HK-2 (cell line): ENCODE measurements around the gene LYL1.

Experiments
- DNase-seq: peaks from one replicate; pipeline ENCODE4 v3.0.0-alpha.2; 2018; ENCODE audit not compliant: unreplicated experiment

Gene LYL1

DNA sequence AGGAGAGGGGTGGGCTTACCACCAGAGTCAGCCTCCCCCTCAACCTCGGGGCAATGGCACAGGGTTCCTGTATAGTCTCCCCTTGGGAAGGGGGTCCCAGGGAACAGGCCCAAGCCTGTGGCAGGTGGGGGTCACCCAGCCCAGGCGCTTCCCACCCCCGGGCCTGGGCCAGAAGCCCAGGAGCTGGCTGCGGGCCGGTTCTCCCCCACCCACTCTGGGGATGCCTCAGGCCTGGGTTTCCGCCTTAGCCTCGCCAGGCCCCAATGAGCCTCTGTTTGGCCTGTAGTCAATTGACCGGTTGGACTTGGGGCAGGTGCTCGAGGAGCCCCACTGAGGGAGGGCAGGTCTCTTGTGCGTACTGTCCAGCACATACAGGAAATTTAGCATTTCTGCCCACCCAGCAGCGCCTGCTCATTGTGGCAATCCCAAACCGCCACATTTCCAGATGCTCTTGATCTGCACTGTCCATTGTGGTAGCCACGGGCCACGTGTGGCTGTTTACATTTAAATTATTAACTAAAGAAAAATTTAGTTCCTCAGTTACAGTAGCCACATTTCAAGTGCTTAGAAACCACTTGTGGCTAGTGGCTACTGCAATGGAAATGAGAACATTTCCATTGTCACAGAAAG lies 9.9 kb downstream of the LYL1 start:
- peak; percentile 62 for DNase-seq

DNA sequence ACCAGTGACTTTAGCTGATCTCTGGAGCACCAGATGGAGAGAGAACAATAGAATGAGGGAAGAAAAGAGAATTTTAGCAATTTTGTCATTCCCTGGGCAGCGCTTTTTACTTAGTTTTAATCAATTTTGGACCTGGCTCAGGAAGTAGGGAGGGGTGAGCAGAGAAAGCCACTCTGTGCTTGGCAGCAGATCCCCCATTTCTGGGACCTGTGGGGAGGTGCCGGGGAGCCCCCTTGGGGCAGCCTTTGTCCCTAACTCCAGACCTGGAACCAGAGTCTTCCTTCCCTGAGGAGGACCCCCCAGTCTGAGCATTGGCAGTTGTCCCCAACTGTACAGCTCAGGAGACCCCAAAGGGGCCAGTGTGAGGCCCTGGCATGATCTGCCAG lies 10.5 kb downstream of the LYL1 start:
- no peak for DNase-seq

DNA sequence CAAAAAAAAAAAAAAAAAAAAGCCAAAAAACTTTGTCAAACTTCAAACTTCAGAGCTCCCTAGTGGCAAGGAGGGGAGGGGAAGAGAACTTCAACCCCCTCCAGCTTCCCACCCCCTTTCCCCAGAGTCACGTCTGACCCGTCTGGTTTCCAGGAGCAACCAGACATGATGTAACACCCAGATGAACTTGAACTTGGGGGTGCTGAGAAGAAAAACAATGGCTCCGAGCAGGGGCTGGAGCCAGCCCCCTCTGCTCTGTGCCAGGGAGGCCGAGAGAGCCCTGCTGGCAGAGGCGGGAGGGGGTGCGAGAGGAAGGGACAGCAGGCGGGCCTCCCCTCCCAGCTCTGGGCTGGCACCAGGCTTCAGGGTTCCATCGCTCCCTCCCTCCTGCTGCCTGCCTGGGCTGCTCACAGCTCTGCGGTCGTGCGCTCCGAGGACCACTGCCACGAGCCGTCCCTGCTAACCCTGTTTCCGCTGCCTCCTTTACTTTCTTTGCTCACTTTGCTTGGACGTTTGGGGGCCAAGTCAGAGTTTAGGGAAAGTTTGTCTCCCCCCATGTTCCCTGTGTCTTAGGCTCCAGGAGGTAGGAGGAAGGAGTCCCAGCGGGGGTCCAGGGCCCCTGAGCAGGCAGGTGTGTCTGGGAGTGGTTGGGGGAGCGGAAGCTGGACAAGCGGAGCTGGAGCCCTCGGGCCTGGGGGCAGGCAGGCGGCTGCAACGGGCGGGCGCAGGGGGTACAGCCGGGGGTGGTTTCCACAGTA lies 11.1 kb downstream of the LYL1 start:
- peak; percentile 42 for DNase-seq

DNA sequence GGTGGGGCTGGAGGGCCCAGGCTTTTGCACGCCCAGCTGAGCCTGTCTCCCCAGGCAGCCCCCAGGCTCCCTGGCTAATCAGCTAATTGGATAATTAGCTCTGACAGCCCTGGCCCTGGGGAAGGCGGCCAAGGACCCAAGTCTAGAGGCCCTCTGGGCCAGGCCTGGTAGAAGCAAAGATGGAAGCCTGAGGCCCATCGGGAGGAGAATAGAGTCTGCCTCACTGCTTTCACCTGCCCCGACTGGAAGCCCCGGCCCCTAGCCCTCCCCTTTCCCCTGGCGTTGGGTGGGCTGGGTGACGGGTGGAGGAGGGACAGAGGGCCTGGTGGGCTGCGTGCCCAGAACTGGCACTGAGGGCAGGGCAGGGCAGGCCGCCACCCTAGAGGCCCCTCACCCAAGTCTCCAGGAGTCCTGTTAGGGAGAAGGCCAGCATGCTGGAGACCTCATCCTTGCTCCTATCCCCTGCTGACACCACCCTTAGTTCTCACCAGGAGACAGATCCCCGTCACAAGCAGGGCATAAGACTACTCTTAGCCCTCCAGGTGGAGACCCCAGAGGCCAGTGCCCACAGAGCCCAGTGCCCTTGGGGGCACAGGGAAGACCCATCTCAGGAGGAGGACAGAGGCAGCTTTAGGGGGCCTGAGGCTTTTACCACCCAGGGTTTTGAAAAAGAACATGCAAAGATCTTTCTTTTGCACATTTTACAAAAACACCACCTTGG lies 12.0 kb downstream of the LYL1 start:
- no peak for DNase-seq

DNA sequence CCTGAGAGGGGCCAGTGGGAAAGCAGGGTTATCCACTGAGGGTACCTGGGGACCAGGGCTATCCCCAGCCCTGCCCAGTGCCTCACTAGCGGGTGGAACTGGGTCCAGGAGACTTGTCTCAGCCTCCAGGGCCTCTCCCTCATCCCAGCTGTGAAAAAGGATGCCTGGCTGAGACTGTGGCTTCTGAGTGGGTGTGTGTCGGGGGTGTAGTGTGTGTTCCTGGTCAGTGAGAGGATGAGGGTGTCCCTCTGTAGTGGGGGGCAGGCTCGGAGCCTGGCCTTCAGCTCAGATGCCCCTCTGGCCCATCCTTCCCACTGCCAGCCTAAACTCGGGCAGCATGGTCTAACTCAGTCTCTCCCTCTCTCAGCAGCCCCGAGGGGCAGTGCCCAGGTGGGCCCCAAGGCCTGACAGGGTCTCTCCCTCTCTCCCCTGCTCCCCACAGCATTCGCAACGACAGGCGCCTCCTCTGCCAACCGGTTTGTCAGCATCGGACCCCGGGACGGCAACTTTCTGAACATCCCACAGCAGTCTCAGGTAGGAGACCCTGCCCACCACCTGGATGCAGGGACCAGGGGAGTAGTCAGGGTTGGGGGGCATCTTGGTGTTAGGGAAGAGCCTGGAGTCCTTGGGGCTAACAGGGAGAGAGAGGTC lies 12.7 kb downstream of the LYL1 start:
- no peak for DNase-seq

DNA sequence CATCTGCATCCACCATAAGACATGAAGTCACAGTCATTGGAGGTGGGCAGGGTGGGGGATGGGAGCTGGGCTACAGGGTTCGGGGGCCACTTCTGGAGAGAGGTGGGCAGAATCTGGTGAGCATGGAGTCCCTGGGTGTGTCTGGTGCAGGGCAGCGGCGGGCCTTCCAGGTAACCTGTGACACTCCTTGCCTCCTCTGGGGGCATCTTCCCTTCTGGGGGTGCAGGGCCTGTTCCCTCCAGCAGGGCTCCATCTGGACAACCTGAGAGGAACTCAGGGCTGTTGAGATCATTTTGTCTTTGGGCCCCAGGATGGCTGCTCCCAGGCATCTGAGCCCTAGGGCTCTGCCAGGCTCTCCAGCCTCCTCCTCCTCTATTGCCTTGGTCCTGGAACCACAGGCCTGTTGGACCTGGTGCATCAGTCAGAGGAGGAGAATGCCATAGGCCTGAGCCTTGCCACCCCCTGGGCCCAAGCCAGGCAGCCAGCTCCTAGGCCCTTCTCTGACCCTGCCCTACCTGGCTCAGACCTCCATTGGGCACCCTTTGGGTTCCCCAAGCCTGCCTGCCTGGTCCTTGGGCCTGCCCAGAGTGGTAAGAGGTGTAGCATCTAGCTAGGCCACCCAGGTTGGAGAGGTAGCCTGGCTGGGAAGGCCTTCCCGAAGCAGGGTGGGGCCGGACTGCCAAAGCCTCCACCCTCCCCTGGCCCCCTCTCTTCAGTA lies 13.4 kb downstream of the LYL1 start:
- no peak for DNase-seq

DNA sequence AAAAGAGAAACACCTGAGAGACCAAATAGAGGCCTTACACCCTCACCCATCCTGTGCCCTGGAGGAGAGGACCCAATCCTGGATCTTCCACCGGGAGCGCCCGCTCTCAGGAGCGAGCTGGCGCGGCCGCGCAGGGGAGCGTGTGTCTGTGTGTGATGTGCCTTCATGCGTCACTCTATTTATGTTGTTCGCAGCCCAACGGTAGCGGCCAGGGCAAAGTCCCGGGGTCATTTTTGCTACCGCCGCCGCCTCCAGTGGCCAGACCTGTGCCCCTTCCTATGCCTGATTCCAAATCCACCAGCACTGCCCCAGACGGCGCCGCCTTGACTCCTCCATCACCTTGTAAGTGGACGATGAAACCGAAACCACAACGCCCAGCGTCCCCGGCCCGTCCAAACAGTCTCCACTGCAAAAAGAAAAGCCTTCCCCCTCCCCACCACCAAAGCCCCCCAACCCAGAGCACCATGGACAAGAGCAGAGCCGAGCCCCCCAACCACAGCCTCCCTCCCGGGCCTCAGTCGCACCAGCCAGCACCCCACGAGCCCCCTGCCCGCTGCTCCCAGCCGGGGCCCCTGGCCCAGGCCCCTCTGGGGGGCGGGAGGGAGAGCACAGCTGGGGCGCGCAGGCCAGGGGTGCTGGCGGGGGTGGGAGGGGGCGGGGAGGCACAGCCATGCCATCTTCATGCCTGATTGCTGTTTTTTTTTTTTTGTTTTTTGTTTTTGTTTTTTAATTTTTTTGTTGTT lies 14.7 kb downstream of the LYL1 start:
- DNase-seq: no peak

DNA sequence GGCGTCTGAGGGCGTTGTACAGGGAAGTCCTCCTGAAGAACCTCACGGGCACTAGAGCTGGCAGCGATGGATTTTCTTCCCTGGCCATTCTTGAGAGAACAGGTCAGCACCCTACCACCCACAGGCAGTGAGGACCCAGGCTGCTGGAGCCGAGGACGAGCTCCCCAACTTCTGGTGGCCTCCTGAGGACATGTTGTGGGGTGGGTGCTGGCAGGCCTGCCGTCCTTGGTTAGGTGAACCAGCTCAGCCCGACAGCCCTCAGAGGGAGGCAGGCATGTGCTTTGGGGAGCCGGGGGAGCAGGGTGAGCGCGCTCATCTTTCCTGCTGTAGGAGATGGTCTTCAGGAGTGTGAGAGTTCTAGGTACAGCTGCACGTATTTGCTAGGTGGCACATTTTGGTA lies 15.4 kb downstream of the LYL1 start:
- DNase-seq: no peak

DNA sequence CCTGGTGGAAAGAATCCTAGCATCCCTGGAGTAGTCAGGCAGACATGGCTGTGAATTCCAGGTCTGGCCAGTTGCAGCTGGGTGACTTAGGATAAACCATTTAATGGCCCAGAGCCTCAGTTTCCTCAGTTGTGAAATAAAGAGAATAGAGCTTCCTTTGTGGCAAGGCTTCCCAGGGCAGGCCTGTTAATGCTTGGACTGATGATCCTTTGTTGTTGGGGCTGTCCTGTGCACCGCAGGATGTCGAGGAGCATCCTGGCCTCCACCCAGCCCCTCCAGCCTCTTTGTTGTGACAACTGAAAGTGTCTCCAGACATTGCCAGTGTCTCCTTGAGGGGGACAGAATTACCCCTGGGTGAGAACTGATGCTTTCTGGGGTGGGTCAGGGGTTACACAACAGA lies 16.3 kb downstream of the LYL1 start:
- no peak for DNase-seq

DNA sequence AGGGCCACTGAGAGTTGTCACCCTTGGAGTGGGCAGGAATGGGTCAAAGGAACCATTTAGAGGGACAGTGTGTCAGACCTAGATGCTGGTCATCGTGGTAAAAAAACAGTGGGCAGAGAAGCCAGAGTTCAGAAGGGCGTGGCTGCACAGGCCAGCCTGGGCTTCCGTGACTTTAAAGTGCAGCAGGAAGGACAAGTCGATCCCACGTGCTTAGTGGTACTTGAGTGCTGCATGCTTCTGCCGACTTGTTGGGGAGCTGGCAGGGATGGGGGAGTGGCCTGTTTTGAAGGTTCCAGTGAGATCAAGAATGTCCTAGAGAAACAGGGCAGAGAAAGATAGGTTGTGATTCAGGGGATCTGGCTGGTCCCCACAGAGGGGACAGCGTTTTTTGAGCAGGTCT lies 17.0 kb downstream of the LYL1 start:
- DNase-seq: no peak

DNA sequence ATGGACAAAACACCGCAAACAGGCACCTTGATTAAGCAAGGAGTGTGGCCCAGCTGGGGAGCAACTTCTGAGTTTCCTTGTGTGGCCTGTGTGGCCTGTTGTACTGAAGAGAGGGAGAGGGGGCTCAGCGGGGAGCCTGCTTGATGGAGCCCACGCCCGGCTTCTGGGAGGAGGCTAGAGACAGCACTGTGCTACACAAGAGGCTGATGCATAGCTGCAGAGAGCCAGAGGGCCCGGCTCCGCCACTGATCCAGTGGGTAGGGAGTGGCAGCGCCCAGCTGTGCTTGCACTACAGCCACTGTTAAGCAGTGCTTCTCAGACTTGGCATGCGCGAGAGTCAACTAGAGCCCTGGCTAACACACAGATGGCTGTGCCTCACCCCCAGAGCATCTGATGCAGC lies 19.0 kb downstream of the LYL1 start:
- no peak for DNase-seq

DNA sequence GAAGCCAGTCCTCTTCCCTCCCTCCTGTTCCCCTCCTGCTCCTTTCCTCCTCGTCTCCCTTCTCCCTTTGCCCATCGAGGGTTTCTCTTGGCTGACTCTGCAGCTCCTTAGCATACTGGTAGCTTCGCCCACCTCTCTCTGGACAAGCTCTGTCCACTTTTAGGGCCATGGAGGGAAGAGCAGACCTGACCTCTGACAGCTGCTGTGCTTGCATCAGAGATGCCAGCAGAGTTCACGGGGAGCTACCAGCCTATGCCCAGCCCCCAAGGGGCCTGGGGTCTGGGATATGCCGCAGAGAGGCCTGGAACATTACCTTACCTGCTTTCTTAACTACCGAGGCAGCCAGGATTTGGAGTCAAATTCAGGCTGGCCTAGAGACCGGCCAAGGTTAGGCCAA lies 19.7 kb downstream of the LYL1 start:
- no peak for DNase-seq

DNA sequence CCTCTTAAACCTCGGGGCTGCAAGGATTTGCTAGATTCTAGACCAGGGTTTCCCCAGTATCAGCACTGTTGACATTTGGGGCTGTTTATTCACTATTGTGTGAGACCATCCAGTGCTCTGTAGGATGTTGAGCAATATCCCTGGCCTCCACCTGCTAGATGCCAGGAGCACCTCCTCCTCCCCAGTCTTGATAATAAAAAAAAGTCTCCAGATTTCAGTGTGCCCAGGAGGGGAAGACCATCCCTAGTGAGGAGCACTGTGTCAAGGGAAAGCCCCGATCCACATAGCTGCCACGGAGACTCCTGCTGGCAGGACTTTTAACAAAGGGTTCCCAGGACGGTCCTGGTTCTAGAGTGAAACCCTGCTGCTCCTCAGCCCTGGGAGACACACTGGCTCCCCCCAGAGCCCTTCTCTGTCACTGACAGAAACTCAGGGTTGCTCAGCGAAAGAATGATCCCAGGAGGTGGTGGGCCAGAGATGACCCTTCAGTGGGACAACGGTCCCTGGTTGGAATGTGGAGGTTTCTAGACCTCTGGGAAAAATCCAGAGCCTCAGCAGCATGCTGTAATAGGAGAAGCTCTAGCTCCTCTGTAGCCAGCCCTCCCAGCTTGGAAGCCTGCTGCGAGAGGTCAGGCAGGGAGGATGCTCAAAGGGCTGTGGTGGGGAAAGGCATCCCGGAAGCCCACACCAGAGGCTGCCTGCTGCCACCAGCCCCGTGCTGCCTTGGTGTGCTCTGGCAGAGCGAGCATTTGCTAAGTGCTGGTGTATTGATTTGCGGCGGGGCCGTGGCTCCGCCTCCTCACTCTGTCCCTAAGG lies 20.3 kb downstream of the LYL1 start:
- no peak for DNase-seq

DNA sequence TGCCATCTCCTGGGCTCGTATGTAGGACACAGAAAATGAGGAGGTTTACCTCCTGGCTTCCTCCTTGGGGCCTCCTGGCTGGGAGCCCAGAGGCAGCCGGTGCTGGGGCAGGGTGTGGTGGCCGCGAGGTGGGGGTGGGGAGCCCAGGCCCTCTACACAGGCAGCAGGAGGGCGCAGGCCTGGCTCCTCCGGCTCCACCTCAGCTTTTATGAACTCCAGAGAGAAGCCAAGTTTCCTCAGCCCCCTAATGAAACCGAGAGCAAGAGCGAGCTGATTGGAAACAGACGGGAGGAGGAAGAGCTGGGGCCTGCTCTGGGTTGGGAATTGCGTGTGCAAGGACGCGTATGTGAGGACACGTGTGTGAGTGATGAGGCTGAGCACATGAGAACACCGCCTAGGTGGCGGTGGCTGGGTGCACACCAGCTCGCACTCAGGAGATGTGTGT lies 23.1 kb downstream of the LYL1 start:
- no peak for DNase-seq

DNA sequence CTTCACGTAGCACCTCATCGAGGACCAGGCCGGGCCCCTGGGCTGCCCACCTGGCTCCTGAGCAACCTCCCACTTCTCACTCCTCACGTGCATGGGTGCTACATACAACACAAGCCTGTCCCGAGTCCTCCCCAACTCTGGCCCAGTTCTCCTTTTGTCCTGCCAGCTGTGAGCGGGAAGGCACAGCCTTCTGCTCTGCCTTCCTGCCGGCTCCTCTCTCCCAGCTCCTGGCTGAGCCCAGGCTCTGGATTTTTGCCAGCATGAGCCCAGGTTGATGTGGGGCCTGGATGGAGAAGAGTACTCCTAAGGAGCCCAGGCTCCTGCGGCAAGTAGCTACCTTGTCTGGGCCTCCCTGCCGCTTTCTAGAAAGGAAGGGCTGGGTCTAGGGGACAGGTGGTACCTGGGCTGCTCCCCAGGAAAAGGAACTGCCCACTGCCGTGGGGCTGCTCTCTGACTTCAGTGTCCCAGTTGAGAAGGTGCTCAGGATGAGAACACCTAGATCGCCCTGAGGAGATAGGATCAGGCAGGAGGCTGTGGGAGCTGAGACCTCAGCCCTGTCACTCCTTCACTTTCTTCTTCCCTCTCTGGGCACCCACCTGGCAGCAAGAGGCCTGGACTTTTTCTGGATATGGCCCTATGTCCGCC lies 23.6 kb downstream of the LYL1 start:
- DNase-seq: no peak

DNA sequence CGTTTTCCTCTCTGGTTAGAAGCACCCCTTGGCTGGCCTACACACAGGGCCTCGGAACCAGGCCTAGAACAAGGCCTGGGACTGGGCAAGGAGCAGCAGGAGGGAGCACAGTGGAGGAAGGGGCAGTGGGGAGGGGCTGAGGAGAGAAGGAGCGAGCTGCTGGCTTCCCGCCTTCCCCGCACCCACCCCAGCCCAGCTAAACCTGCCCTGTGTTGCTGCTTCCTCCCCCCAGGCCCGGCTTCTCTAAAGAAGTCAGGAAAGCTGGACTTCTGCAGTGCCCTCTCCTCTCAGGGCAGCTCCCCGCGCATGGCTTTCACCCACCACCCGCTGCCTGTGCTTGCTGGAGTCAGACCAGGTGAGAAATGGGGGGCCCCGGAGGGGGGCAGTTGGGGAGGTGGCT lies 24.3 kb downstream of the LYL1 start:
- DNase-seq: no peak

DNA sequence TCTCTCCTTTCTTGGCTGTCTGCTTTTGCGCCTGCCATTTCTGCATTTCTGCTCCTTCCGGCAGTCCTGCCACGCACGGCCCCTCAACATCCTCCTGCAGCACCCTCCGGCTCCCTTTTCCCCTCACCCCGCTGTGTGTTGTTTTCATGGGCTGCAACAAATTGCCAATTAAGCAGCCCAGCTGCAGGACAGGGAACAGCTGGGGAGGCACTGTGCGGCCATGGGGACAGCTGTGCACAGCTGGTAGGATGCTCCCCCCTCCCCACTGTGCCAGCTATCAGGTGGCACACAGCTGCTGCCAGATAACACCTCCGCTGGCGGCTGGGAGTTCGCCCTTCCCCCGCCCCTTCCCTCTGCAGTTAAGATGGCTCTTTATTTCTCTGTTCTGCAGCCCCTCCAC lies 25.4 kb downstream of the LYL1 start:
- DNase-seq: no peak

DNA sequence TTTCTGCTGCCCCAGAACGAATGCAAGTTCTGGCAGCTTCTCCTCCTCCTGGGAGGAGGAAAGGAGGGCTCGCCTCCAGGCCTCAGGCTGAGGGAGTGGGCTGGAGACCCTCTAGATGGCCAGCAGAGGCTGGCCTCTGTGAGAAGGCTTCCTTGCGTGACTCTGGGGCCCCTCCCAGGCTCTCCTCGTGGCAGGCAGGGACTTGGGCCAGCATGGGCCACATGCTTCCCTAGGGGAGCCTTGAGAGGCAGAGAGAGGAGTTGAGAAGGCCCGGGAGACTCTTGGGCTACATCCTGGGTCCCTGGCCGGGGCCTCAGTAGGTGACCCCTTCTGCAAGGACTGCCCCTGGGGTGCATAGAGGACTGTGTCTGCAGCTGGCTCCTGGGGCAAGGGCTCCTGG lies 25.9 kb downstream of the LYL1 start:
- DNase-seq: no peak

DNA sequence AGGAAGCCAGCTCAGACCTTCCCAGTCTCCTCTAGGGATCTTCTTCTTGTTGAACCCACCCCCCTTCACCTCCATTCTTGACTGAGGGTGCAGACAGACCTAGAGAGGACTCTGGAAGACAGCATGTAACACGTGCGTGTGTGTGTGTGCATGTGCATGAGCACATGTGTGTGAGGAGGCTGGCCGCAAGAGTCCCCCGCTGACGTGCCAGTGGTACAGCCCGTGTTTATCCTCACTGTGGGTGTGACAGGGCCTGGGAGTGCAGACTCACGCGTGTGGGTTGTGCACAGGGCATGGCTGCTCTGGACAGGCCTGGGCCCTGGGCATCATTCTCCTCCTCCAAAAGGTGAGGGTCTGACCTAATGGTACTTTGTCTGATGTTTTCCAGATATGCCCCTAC lies 26.3 kb downstream of the LYL1 start:
- no peak for DNase-seq

DNA sequence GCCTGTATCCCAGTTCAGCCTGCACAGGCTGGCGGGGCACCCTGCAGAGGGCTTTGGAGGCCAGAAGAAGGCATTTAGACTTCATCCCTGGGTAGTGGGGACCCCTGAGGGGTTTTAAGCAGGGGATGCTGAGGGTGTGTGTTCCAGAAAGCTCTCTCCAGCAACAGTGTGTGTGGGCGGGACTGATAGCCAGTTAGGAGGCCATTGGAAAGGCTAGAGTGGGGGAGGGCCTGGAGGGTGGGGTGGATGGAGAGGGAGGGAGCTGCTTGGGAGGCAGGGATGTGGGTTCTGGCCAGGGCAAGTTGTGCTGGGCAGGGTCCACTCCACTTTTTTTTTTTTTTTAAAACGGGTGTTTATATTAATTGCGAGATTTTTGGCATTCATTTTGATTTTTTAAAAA lies 28.3 kb downstream of the LYL1 start:
- no peak for DNase-seq
